ENCODE data around the gene APOO.
A peak's percentile ranks its signal among the peaks of the same experiment; 100 is the strongest.

APOO gene

GRCh38 chrX:23815376-23815775 is 92.4 kb downstream of the APOO start:
- DNase-seq, result no peak

- no peak for DNase-seq
Observed at GRCh38 chrX:23813808-23814207, 93.9 kb downstream of the APOO start.

GRCh38 chrX:23811656-23812055 is 96.1 kb downstream of the APOO start:
- DNase-seq, result no peak

GRCh38 chrX:23811108-23811651 is 96.6 kb downstream of the APOO start:
- no peak for DNase-seq

- no peak for DNase-seq
Observed at GRCh38 chrX:23810279-23810678, 97.5 kb downstream of the APOO start.

- DNase-seq, result no peak
Observed at GRCh38 chrX:23805389-23805788, 102.3 kb downstream of the APOO start.

GRCh38 chrX:23804578-23804977 is 103.2 kb downstream of the APOO start:
- no peak for DNase-seq

- no peak for DNase-seq
Observed at GRCh38 chrX:23803931-23804381, 103.8 kb downstream of the APOO start.

- DNase-seq, result no peak
Observed at GRCh38 chrX:23802431-23802830, 105.3 kb downstream of the APOO start.

- DNase-seq, result no peak
Observed at GRCh38 chrX:23799469-23800065, 108.2 kb downstream of the APOO start.

- no peak for DNase-seq
Observed at GRCh38 chrX:23797371-23798128, 110.2 kb downstream of the APOO start.

GRCh38 chrX:23795221-23795620 is 112.5 kb downstream of the APOO start:
- no peak for DNase-seq

GRCh38 chrX:23792861-23793553 is 114.7 kb downstream of the APOO start:
- no peak for DNase-seq

GRCh38 chrX:23790155-23790497 is 117.6 kb downstream of the APOO start:
- no peak for DNase-seq

- DNase-seq, result no peak
Observed at GRCh38 chrX:23789386-23790154, 118.2 kb downstream of the APOO start.

- DNase-seq, result no peak
Observed at GRCh38 chrX:23788946-23789345, 118.8 kb downstream of the APOO start.

GRCh38 chrX:23788521-23788920 is 119.2 kb downstream of the APOO start:
- no peak for DNase-seq

GRCh38 chrX:23787745-23788118 is 120.0 kb downstream of the APOO start:
- no peak for DNase-seq

- DNase-seq, result no peak
Observed at GRCh38 chrX:23786268-23786815, 121.4 kb downstream of the APOO start.

- DNase-seq, result no peak
Observed at GRCh38 chrX:23785580-23785979, 122.2 kb downstream of the APOO start.

GRCh38 chrX:23784470-23785331 is 123.0 kb downstream of the APOO start:
- DNase-seq, result peak; percentile 62

All from hematopoietic multipotent progenitor cell treated with erythropoietin and hydrocortisone succinate and interleukin-3 and kit ligand, for 8 days (in vitro differentiated cells).